TTC549 (cell line): ENCODE data around the gene IKZF1.

Experiments used
- FAIRE-seq: peaks from 2 replicates; lab custom pipeline; 2012; peaks lifted over from hg19 to GRCh38; lab: Jason Lieb, UNC

IKZF1 gene

GRCh38 chr7:50304129-50304910 is at the start of gene IKZF1:
TSS of gene IKZF1 (plus strand) at chr7:50304716. CDS start at chr7:50319062, 14,346 bp downstream.
- no peak for FAIRE-seq

GRCh38 chr7:50261593-50261992 is 42.9 kb upstream of the IKZF1 start:
- FAIRE-seq = no peak

GRCh38 chr7:50262446-50262845 is 42.1 kb upstream of the IKZF1 start:
- FAIRE-seq = no peak

- no peak for FAIRE-seq
Observed at GRCh38 chr7:50262916-50263690, 41.4 kb upstream of the IKZF1 start.

GRCh38 chr7:50264908-50265307 is 39.6 kb upstream of the IKZF1 start:
- no peak for FAIRE-seq

GRCh38 chr7:50265968-50266634 is 38.4 kb upstream of the IKZF1 start:
- no peak for FAIRE-seq

GRCh38 chr7:50266635-50267386 is 37.7 kb upstream of the IKZF1 start:
- no peak for FAIRE-seq

- FAIRE-seq = no peak
Observed at GRCh38 chr7:50267525-50268041, 36.9 kb upstream of the IKZF1 start.

GRCh38 chr7:50268223-50268622 is 36.3 kb upstream of the IKZF1 start:
- no peak for FAIRE-seq

- FAIRE-seq = no peak
Observed at GRCh38 chr7:50268990-50269389, 35.5 kb upstream of the IKZF1 start.

GRCh38 chr7:50270531-50271018 is 33.9 kb upstream of the IKZF1 start:
- no peak for FAIRE-seq

GRCh38 chr7:50272808-50273207 is 31.7 kb upstream of the IKZF1 start:
- FAIRE-seq = no peak

- no peak for FAIRE-seq
Observed at GRCh38 chr7:50273301-50273700, 31.2 kb upstream of the IKZF1 start.

- no peak for FAIRE-seq
Observed at GRCh38 chr7:50273870-50274269, 30.6 kb upstream of the IKZF1 start.

GRCh38 chr7:50274361-50274760 is 30.2 kb upstream of the IKZF1 start:
- FAIRE-seq = no peak

GRCh38 chr7:50275430-50275829 is 29.1 kb upstream of the IKZF1 start:
- no peak for FAIRE-seq

- FAIRE-seq = no peak
Observed at GRCh38 chr7:50276483-50276882, 28.0 kb upstream of the IKZF1 start.

GRCh38 chr7:50278120-50278519 is 26.4 kb upstream of the IKZF1 start:
- no peak for FAIRE-seq

GRCh38 chr7:50281680-50282445 is 22.7 kb upstream of the IKZF1 start:
- no peak for FAIRE-seq

- FAIRE-seq = no peak
Observed at GRCh38 chr7:50282813-50283605, 21.5 kb upstream of the IKZF1 start.
